Fibroblast of upper back skin (primary cell): ENCODE data around the gene ARHGEF5.
"Not testable (repeated sequence)": the region's sequence is repeated elsewhere in the genome, so short reads cannot be mapped to it uniquely, and the experiment has no call there.

Experiments
- DNase-seq: peaks from one replicate; pipeline ENCODE4 v3.0.0-alpha.2; 2013

ARHGEF5 gene

DNA sequence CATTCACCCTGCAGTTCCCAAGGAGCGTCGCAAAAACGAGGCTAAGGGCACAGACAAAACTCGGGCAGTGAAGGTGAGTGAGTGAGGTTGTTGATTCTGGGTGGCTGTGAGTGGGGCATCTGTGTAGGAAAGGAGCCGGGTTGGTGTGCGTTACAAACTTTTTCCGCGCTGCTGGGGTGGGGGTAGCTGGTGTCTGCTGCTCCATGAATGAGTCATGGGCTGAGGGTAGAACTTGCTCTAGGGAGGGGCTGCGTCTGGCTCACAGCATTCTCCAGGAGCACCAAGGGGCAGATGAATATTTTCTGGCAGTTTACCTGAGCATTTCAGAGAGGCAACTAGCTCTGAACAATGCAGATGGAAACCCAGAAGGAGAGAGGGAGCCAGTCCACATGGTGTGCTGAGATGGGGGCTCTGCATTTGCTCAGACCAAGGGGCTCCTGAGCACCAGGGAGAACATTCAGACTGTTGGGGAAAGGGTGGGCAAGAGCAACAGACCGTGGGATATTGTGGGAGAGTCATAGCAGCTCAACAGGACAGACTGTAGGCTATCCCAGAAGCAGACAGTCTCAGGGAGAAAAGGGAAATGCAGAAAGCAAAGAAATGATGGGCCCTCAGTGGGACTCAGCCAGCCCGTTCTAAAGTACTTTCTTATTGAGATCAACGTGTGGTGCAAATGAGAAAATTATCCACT lies 29.5 kb downstream of the ARHGEF5 start:
- peak; percentile 69 for DNase-seq

DNA sequence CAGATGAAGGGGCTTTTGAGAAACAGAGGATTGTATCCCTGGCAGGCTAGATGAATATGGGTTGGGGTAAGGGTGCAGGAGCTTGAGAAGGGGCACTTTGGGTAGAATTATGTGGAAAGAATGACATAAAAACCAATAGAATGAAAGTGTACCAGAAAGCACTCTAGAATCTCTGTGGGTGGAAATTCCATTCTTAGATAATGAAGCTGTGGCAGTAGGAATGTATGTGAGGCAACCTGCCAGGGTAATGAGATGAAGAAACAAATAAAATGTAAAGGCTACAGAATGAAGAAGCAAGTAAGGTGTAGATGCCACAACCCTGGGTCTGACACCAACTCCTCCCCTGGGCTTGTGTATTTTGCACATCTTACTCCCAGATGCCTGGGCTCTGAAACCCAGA lies 31.5 kb downstream of the ARHGEF5 start:
- peak; percentile 89 for DNase-seq

DNA sequence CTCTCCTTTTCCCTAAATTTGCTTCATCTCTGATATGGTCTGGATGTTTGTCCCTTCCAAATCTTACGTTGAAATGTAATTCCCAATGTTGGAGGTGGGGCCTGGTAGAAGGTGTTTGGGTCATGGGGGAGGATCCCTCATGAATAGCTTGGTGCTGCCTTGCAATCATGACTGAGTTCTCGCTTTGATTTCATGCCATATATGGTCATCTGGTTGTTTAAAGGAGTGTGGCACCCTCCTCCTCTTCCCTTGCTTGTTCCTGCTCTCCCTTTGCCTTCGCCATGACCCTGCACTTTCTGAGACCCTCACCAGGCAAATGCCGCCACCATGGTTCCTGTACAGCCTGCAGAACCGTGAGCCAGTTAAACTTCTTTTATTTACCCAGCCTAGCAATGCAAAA lies 33.7 kb downstream of the ARHGEF5 start:
- DNase-seq, result peak; percentile 15

DNA sequence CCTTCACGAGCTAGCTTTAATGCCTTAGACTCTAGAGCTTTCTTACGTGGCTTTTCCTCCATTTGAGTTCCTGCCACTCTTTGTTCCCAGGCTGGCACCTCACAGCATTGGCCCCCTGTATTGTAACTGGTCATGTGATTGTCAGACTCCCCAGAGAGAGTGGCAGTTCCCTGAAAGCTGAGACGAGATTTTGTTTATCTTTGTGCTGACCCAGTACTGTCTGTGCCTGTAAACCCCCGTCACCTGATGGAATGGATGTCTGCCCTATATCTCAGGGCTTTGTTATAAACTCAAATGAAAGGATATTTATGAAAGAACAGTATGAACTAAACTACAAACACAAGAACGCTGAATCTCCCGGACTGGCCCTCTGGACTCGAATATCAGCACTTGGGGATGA lies 35.3 kb downstream of the ARHGEF5 start:
- no peak for DNase-seq

DNA sequence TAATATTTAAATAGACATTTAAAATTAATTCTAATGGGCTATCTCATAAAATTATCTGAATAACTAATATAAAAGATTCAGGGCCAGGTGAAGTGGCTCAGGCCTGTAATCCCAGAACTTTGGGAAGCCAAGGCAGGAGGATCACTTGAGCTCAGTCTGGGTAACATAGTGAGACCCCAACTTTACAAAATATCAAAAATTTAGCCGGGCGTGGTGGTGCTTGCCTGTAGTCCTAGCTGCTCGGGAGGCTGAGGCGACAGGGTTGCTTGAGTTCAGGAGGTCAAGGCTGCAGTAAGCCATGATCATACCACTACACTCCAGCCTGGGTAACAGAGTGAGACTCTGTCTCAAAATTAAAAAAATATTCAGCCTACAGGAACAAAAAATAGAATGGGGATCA lies 35.8 kb downstream of the ARHGEF5 start:
- DNase-seq, result no peak

DNA sequence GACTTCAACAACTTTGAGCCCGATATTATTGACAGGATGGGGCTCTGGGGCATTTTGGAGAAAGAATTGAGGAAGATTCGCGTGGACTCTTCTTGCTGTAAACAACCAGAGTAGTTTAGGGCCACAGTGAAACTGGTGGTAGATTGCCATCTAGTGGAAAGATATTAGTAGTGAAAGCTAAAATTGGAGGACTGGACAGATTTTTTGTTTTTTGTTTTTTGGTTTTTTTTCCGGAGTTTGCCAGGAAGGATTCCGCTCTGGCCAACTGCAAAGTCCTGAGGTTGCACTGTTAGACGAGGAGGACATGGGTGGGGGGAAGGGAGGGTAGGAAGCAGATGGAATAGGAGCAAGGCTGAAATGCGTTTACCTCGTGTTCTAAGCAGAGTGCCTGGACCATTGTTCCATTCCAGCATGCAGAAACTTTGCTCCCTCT lies 36.6 kb downstream of the ARHGEF5 start:
- peak; percentile 63 for DNase-seq

DNA sequence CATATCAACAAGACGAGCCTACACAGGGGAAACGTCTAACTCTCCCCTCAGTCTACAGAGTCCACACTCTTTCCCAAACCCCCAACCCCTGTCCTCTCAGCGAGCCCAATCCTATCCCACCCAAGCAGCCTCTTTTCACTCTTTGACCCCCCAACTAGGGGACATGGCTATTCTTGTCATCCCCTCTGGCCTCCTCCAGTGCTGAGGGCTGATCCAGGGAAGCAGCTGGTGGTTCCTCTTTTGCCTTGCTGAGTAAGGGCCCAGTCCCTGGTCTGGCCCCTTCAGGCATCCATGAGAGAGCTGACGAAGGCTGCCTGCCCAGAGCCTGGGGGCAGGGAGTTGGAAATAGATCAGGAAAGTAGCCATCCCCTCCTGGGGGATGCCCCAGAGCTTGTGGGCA lies 41.9 kb downstream of the ARHGEF5 start:
- DNase-seq, result no peak

DNA sequence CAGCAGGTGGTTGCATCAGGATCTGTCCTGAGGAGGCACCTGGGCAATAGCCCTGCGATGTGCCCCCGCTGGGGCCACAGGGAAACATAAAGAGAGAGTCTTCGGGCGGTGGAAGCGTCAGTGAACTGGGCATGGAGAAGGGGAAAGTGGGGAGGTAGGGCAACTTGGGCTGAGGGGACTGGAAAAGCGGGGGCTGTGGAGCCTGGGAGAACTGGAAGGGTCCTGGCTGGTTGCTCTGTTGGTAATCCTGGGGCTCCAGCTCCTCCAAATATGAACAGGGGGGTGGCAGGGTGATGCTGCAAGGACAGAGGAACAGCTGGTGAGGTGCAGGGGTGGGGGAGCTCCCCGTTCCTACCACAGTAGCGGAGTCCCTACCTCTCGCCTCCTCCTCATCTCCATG lies 43.1 kb downstream of the ARHGEF5 start:
- DNase-seq, result no peak

DNA sequence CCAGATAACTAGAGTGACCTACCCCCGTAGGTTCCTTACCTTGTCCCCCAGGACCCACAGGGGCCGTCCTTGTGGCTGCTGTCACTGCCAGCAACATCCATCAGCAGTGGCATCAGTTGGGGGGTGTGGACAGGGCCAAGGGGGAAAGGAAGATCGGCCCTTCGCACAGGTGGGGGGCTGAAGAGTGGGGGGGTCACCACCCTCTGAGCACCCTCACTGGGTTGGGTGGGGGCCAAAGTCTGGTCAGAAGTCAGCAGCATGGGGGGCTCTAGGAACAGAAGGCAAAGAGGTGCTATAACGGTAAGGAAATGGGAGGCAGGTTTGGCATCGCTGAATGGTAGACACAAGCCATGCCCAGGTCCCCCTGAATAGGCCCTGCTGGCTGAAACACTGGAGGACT lies 43.7 kb downstream of the ARHGEF5 start:
- DNase-seq, result no peak

DNA sequence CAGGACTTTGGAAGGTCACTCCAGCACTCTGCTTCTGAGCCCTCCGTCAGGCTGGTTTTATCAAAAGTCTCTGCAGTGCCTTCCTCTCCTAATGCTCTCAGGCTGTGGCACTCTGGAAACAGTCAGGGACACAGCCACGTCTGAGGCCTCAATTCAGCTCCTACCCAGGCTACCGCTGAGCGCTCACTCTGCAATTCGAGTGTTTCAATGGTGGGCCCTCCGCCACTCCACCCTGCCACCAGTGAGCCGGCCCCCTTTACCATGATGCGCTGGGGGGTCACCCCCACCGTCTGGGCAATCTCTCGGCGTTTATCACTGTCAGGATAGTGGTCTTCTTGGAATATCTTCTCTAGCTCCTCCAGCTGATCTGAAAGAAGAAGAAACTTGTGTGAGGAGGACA lies 44.7 kb downstream of the ARHGEF5 start:
- no peak for DNase-seq

DNA sequence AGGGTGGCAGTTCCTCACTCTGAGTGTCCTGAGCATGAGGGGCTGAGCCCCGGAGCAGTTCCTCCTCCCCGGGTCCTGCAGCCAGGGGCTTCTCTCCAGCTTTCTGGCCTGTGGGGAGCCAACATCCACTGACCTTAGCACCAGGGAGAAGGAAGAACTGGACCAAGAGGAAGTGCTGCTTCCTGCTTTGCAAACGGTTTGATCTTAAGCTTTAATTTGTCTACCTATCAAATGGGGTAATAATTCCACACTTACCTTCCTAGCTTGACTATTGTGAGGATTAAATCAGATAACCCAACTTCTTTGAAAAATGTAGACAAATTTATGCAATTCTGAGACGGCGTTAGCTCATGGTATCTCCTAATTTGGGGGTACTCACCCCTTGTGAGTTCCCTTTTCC lies 46.3 kb downstream of the ARHGEF5 start:
- no peak for DNase-seq

DNA sequence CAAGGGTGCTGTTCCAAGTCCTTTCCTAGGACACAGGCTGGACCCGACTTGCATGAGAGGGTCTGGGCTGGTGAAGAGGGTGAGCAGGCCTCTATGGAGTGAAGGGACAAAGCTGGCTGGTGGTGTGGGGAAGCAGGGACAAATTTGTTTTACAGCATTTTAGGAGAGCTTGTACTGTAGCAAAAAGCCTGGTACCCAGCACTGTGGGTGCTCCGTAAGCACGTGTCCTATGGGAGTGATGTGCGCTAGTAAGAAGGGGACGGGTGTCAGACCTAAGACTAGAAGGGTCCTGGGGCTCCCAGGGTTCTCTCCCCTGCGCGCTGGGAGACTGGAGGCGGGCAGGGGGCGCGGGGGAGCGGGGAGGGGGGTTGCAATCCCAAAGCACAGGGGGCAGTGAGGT lies 47.9 kb downstream of the ARHGEF5 start:
- no peak for DNase-seq

DNA sequence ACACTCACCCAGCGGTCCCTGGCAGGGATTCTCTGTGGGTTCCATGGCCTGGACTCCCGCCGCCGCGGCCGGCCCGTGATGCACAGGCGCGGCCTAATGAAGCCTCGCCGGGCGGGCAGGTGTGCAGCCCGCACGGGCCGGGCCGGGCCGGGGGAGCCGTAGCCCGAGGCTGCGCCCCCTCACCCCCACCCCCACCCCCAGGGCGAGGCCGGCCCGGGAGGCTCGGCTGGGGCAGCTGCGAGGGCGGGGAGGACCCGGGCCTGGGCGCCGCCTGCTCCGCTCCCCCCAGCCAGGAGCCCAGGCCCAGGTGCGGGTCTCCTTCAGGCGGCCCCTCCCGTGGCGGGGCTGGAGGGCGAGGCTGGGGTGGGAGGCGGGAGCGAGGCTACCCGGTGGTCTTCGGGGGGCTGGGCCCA lies 48.5 kb downstream of the ARHGEF5 start, which contains the start of gene NOBOX:
Gene NOBOX (minus strand): TSS at position 45 of the 413 bp plus-strand sequence.
- DNase-seq, result no peak

DNA sequence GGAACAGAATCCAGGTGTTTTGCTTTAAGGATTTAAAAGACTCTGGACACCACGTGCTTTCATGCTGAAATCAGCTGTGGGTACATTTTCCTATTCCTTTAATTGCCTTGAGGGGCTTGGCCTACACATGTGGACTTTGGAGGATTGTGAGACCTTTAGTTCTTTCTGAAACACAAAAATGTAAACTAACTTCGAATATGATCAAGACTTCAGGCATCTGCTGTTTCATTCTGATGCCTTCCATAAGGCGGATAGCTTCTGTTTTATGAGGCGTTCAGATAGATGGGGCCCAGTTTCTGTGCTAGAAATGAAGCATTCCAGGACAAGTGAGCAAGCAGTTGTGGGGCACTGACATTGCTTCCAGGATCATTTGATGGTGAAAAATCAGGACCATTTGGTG lies 49.7 kb downstream of the ARHGEF5 start:
- DNase-seq, result no peak

DNA sequence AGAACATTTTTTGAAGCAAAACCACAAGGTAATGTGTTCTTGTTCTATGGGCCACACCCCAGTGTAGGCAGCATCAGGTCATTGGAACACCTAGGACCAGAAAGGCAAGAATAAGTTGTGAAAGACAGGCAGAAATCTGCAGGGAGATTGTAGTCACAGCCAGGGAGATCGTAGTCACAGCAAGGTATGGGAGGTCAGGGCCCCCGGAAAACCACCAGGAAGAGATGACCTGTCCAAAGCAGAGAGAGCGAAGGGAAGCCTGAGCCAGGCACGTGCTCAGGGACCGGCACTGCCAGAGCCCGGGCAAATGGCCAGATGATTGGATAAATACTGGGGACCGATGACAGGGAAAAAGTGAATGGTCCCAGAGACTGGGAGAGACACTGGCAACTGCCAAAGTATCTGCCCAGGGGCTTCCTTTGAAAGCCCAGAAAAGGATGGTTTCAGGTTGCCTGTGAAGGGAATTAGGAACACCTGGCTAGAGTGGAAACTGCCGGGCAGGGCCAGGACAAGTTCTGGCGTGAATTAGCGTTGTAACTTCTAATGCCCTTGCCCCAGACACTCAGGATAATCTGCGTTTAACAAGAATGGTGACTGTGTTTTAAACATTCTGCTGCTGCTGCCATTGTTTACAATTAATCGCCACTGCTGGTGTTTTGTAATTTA lies 52.2 kb downstream of the ARHGEF5 start:
- DNase-seq, result no peak

DNA sequence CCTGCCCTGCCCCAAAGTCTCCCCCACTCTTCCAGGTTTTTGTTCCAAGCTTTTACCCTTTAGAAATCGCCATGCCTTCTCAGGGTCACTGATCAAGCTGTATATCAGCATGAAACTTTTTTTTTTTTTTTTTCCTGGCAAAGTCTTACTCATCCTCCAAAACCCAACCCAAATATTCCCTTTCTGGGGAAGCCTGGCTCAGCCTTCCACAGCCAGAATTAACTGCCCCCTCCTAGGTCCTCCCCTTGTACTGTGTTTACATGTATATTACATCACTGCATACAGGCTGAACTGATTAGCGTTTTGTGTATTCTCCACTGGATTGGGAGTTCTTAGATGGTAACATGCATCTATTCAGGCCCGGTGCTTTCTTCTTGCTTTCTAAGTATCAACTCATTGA lies 52.9 kb downstream of the ARHGEF5 start:
- peak; percentile 3 for DNase-seq

DNA sequence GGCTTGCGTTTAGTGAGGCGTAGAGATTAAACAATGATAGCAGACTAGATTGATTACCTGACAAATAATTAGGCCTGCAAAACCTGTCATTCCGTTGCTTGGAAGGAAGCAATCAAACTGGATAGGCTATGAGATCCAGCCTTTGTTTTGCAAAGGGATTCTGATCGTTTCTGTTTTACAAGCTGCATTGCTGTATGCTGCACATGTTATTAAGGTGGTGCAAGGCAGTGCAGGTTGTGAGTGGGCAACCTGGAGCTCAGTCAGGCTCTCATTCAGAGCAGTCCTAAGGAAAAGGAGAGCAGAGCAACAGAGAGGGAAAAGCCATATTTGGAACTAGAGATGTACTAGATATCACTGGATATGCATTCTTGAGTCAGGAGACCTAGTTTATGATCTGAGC lies 55.2 kb downstream of the ARHGEF5 start:
- DNase-seq, result no peak

DNA sequence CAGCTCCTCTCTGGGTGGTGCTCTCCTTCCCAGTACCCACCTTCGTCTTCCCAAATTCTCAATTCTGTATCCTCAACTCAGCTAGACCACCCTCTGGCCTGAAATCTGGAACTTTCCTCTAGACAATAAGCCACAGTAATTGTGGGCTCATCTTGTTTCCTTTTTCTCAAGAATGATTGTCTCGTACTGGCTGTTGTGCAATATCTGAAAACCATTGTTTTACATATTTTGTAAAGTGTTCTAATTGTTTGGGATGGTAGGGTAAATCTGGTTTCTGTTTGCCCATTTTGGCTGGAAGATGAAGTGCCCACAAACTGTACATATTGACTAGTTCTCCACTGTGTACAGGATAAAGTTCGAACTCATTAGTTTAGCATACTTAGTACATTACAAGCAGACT lies 59.6 kb downstream of the ARHGEF5 start:
- no peak for DNase-seq

DNA sequence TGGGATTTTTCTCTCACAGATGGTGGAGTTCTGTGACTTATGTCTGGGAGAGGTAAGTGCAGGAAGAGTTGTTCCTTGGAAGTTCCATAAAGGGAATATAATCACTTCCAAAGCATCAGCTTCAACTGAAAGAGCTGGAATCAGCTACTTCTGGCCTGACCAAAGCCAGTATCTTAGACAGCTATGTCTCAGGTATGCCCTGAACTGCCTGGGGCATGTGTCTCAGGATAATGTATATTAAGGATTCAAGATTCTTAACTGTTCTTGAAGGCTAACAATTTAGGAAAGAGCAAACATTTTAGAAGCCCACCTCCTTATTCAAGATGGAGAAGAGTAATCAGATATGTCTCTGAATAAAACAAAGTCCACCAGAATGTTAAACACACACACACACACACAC lies 60.7 kb downstream of the ARHGEF5 start:
- no peak for DNase-seq

DNA sequence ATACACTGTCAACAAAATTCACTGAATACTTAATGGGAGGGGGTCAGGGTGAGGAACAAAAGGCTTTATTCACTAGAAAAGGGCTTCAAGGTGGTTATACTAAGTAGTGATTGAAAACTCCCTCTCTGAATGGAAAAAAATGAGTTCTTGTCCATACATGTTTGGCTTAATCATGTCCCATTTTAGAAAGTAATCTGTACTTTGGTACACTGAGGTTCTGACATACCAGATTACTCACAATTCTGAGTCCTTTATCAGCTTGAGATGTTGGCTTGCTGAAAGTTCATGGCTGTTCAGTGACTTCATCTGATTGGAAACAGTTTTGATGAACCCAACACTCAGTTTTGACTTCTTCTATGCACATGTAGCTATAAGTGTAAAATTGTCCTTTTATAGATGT lies 61.1 kb downstream of the ARHGEF5 start:
- no peak for DNase-seq

DNA sequence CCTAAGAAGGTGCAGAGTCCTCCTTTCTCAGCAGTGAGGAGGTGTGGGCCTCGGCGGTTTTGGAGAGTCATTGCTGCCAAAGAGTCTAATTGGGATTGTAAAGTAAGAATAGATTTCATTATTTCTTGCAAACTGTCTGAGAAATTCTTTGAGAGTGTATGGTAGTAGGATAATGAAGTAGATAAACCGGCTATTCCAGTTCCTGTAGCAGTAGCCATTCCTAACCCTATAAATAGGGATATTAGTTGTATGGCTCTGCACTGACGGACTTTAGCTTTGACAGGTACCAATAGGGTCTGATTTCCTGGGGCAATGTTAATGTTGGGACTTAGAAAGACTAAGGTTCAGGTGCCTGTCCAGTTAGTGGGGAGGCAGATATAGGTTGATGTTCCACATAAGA lies 63.7 kb downstream of the ARHGEF5 start:
- DNase-seq, result not testable (repeated sequence)

DNA sequence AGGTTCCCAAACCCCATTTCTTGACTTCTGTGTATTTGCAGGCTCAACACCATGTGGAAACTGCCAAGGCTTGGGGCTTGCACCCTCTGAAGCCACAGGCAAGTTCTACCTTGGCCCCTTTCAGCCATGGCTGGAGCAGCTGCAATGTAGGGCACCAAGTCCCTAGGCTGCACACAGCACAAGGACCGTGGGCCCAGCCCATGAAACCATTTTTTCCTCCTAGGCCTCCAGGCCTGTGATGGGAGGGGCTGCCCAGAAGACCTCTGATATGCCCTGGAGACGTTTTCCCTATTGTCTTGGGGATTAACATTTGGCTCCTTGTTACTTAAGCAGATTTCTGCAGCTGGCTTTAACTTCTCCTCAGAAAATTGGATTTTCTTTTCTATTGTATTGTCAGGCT lies 72.3 kb downstream of the ARHGEF5 start:
- not testable (repeated sequence) for DNase-seq

DNA sequence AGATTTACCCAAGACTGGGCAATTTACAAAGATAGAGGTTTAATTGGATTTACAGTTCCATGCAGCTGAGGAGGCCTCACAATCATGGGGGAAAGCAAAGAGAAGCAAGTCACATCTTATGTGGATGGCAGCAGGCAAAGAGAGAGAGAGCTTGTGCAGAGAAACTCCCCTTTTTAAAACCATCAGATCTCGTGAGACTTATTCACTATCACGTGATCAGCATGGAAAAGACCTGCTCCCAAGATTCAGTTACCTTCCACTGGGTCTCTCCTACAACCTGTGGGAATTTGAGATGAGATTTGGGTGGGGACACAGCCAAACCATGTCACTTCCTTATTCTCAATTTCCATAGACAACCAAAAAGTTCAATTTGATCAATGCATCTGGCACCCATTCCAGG lies 73.2 kb downstream of the ARHGEF5 start:
- no peak for DNase-seq
